Measurements from ENCODE around the gene AUTS2.

The AUTS2 gene

DNA sequence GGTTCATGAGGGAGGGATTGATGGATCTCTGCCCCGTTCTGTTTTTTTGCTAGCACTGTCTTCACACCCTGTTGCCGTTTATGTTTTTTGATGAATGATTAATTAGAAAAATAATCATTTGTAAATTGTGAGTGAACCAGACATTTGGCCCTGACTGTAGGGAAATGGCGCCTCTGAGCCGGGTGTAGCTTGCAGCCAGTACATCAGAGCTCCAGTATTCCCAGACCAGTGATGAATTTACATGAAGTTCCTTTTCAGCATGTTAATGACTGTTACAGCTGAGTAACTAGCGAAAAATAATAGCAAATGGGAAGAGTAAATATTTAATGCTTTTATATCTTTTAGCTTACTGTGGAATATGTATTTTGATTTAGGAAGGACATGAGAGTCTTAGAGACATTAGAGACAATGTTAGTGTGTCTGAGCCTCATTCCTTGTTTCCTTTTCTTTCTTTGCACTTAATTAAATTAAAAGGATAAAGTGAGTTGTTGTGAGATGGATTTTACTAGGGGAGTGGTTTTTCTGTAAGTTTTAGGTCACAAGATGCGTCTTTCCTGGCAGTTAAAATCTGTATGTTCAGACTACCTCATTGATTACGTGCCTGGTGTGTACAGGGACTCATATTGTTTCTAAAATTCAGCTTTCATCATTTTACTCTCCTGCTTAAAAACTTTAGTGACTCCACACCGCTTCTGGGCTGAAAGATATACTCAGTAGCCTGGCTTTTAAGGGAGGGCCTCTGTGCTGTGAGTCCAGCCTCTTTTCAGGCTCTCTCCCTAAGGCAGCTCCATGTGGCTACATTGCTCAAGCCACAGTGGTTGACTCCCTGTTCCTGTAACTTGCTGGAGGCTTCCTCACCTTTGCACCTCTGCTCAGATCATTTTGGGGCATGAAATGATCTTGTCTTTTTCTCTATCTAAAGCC lies 86.4 kb downstream of the AUTS2 start:
- Mint-ChIP-seq H3K4me1 (peaks cover 64% of the 10 kb centered on the region), H3K9me3 (no peaks in the 10 kb centered on the region), H3K27ac (peak overlapping the region; percentile 70 to 78 (median 70)), H3K27me3 (ENCODE audit: low read depth) (no peaks in the 10 kb centered on the region), H3K36me3 (ENCODE audit: low read depth) (no peaks in the 10 kb centered on the region), H3K4me3 (no peak overlapping the region)
- TF ChIP-seq, protein P1, sequence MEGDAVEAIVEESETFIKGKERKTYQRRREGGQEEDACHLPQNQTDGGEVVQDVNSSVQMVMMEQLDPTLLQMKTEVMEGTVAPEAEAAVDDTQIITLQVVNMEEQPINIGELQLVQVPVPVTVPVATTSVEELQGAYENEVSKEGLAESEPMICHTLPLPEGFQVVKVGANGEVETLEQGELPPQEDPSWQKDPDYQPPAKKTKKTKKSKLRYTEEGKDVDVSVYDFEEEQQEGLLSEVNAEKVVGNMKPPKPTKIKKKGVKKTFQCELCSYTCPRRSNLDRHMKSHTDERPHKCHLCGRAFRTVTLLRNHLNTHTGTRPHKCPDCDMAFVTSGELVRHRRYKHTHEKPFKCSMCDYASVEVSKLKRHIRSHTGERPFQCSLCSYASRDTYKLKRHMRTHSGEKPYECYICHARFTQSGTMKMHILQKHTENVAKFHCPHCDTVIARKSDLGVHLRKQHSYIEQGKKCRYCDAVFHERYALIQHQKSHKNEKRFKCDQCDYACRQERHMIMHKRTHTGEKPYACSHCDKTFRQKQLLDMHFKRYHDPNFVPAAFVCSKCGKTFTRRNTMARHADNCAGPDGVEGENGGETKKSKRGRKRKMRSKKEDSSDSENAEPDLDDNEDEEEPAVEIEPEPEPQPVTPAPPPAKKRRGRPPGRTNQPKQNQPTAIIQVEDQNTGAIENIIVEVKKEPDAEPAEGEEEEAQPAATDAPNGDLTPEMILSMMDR (IDR thresholded peaks at IDR 0.05; ENCODE audit: unreplicated experiment in 3 of 3), result no peak

DNA sequence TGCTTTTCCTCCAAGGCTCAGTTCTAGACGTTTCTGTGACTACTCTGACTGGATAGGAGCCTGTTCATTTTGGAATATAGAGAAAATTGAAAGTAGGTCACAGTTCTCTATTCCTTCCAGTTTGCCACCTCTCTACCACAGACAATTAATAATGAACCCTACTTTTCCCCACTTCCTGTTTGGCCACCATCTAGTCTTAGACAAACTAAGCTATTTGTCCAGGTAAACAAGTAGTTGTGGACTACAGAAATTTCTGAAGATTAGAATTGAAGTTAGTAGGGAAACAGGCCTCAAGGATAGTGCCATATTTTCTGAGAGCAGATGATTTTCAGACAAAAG lies 87.0 kb downstream of the AUTS2 start:
- no peaks in the 10 kb centered on the region for H3K27me3 Mint-ChIP-seq (ENCODE audit: low read depth)

DNA sequence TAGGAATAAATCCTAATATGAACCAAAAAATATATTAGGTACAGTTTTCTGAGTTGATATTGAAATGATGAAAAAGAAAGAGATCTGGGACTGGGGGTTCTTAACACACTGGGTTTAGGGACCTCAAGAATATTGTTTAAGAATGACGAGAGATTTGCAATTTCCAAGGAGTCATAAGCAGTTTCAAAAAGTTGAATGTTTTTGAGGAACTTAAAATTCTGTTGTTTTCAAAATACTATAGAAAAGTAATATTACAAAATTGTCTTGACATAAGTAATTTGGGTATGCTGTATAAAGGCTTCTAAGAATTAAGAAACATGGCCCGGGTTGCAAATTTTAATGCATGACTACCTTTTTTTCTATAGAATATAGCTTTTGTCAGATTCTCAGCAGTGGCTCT lies 88.1 kb downstream of the AUTS2 start:
- H3K4me3 Mint-ChIP-seq, result no peak overlapping the region
- peaks cover 53% of the 10 kb centered on the region for H3K4me1 Mint-ChIP-seq

More for the DNA sequence above, 87.0 kb downstream of the AUTS2 start:
- no peaks in the 10 kb centered on the region for H3K36me3 Mint-ChIP-seq (ENCODE audit: low read depth)
- TF ChIP-seq, protein P1 (IDR thresholded peaks at IDR 0.05; ENCODE audit: unreplicated experiment in 3 of 3), result no peak
- peak overlapping the region; percentile 70 to 78 (median 70) for H3K27ac Mint-ChIP-seq
- H3K9me3 Mint-ChIP-seq, result no peaks in the 10 kb centered on the region
- no peak overlapping the region for H3K4me3 Mint-ChIP-seq
- H3K4me1 Mint-ChIP-seq, result peaks cover 57% of the 10 kb centered on the region

DNA sequence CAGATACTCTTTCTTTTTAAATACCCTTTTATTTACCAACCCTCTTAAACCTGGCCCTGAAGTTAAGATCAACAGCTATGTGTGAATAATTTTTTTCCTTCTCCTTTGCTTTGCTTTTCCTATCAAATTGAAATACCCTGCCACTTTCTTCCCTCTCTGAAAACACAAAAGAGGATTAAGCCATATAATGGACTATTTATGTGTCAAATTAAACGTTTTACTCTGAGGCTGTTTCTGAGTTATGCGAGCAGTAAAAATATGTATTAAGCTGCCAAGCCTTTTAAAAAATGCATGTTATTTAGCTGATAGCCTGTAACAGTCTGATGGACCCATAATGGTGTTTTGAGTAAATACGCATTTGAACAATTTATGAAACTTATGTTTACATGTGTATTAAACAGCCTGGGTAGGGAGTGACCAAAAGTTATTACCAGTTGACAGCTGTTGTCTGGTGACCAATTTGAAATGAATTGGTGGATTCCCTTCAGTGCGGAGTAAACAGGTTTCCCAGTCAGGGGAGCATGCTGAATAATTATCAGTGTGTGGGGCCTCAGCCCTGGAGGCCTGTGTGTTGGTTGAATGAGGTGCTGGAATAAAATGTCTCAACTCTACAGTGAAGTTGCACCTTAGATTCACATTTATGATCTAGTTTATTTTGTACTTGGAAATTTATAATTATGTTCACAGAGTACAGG lies 89.6 kb downstream of the AUTS2 start:
- Mint-ChIP-seq H3K36me3 (ENCODE audit: low read depth) (no peaks in the 10 kb centered on the region), H3K27me3 (ENCODE audit: low read depth) (no peaks in the 10 kb centered on the region), H3K4me3 (no peak overlapping the region), H3K4me1 (peaks cover 45% of the 10 kb centered on the region), H3K9me3 (no peaks in the 10 kb centered on the region), H3K27ac (peak overlapping the region in 2 of 3 experiments; percentile 5)
- TF ChIP-seq, protein P1 (IDR thresholded peaks at IDR 0.05; ENCODE audit: unreplicated experiment in 3 of 3), result no peak

More for the DNA sequence above, 88.1 kb downstream of the AUTS2 start:
- H3K27me3 Mint-ChIP-seq (ENCODE audit: low read depth), result no peaks in the 10 kb centered on the region
- TF ChIP-seq, protein P1 (IDR thresholded peaks at IDR 0.05; ENCODE audit: unreplicated experiment in 3 of 3), result no peak
- H3K36me3 Mint-ChIP-seq (ENCODE audit: low read depth), result no peaks in the 10 kb centered on the region
- no peak overlapping the region for H3K27ac Mint-ChIP-seq
- H3K9me3 Mint-ChIP-seq, result no peaks in the 10 kb centered on the region

DNA sequence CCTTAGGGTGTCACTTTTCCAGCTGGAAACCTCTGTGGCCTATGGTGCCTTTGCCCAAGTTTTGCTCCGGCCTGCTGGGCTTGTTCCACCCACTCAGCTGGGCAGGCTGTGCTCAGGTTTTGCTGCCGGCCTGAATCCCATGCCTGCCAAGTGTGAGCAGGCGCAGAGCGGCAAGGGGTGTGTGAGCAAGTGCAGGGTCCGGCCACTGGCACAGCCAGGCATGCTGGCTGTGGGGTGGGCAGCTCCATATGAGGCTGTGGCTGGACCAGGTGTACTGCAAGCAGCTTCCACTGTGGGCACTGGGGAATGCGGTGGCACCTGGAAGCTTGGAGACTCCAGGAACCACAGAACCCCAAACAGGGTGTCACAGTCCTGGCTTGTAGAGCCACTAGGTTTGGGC lies 92.1 kb downstream of the AUTS2 start:
- Mint-ChIP-seq H3K27me3 (ENCODE audit: low read depth) (no peaks in the 10 kb centered on the region), H3K4me1 (peaks cover 36% of the 10 kb centered on the region), H3K27ac (no peak overlapping the region), H3K4me3 (no peak overlapping the region), H3K36me3 (ENCODE audit: low read depth) (no peaks in the 10 kb centered on the region), H3K9me3 (no peaks in the 10 kb centered on the region)
- TF ChIP-seq, protein P1 (IDR thresholded peaks at IDR 0.05; ENCODE audit: unreplicated experiment in 3 of 3), result no peak
